Measurements from ENCODE around the gene SLC16A12. TPM values are rescaled to one million over a fixed set of nuclear protein-coding genes. Genes with fewer than 3 reads are reported as not detected.

Gene SLC16A12
- total RNA-seq, 1 experiment from 2014 or later, result 1.0 TPM

DNA sequence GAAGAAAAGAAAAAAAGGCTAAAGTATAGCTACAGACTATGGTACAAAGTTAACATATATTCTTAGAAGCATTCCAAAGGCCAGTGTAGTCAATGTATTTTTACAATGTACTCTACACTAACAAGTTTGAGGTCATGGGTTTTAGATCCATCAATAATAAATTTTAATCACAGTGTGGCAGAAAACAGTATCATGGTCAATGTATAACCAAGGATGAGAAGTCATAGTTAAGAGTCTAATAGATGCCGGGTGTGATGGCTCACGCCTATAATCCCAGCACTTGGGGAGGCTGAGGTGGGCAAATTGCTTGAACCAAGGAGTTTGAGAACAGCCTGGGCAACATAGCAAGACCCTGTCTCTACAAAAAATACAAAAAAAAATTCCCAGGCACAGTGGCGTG lies 53.1 kb downstream of the SLC16A12 start:
- Mint-ChIP-seq H3K4me3 (ENCODE audit: low read depth, unreplicated experiment) (no peak overlapping the region), H3K27ac (ENCODE audit: unreplicated experiment) (peak overlapping the region; percentile 54), H3K36me3 (ENCODE audit: insufficient read depth, unreplicated experiment) (no peaks in the 10 kb centered on the region), H3K9me3 (ENCODE audit: low read depth, unreplicated experiment) (peaks cover 2% of the 10 kb centered on the region), H3K4me1 (ENCODE audit: low read depth, unreplicated experiment) (peaks cover 41% of the 10 kb centered on the region), H3K27me3 (ENCODE audit: unreplicated experiment) (no peaks in the 10 kb centered on the region)
- BruUV-seq (replicated peaks), result no TSS peak
- no peak for DNase-seq
- intact Hi-C loops (cut with micrococcal nuclease; ENCODE audit: unreplicated experiment), result no loop called here
- CTCF ChIA-PET, result interaction anchor here (0.7 kb wide), 2 partner anchors 58 to 61 kb away, joined by 4 to 5 read pairs; no protein-coding TSS in a partner anchor
- TF ChIP-seq, protein P1, sequence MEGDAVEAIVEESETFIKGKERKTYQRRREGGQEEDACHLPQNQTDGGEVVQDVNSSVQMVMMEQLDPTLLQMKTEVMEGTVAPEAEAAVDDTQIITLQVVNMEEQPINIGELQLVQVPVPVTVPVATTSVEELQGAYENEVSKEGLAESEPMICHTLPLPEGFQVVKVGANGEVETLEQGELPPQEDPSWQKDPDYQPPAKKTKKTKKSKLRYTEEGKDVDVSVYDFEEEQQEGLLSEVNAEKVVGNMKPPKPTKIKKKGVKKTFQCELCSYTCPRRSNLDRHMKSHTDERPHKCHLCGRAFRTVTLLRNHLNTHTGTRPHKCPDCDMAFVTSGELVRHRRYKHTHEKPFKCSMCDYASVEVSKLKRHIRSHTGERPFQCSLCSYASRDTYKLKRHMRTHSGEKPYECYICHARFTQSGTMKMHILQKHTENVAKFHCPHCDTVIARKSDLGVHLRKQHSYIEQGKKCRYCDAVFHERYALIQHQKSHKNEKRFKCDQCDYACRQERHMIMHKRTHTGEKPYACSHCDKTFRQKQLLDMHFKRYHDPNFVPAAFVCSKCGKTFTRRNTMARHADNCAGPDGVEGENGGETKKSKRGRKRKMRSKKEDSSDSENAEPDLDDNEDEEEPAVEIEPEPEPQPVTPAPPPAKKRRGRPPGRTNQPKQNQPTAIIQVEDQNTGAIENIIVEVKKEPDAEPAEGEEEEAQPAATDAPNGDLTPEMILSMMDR (IDR thresholded peaks at IDR 0.05; ENCODE audit: unreplicated experiment), result no peak

DNA sequence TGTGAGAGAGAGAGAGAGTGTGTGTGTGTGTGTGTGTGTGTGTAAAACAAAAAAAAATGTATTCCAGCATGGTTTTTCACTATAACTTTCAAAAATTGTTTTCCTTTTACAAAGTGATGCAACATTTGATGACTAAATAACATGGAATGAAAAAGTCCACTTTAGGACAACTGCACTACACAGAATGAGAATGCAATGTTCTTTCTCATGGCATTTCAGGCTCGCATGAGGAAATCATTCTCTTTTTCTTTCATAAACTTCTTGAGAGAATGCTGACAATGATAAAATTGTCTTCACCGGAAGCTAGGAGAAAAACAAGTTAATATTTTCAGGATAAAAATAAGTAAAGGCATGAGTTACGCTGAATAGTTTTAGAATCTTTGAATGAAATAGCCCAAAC lies 53.7 kb downstream of the SLC16A12 start:
- H3K27me3 Mint-ChIP-seq (ENCODE audit: unreplicated experiment), result no peaks in the 10 kb centered on the region
- H3K36me3 Mint-ChIP-seq (ENCODE audit: insufficient read depth, unreplicated experiment), result no peaks in the 10 kb centered on the region
- intact Hi-C loops (cut with micrococcal nuclease; ENCODE audit: unreplicated experiment), result no loop called here
- no peak overlapping the region for H3K4me3 Mint-ChIP-seq (ENCODE audit: low read depth, unreplicated experiment)
- TF ChIP-seq, protein P1 (IDR thresholded peaks at IDR 0.05; ENCODE audit: unreplicated experiment), result no peak
- BruUV-seq (replicated peaks), result no TSS peak
- peak overlapping the region; percentile 54 for H3K27ac Mint-ChIP-seq (ENCODE audit: unreplicated experiment)
- peaks cover 41% of the 10 kb centered on the region for H3K4me1 Mint-ChIP-seq (ENCODE audit: low read depth, unreplicated experiment)
- H3K9me3 Mint-ChIP-seq (ENCODE audit: low read depth, unreplicated experiment), result peaks cover 2% of the 10 kb centered on the region
- no peak for DNase-seq
- CTCF ChIA-PET, result interaction anchor here (0.7 kb wide), 2 partner anchors 58 to 61 kb away, joined by 4 to 5 read pairs; no protein-coding TSS in a partner anchor

DNA sequence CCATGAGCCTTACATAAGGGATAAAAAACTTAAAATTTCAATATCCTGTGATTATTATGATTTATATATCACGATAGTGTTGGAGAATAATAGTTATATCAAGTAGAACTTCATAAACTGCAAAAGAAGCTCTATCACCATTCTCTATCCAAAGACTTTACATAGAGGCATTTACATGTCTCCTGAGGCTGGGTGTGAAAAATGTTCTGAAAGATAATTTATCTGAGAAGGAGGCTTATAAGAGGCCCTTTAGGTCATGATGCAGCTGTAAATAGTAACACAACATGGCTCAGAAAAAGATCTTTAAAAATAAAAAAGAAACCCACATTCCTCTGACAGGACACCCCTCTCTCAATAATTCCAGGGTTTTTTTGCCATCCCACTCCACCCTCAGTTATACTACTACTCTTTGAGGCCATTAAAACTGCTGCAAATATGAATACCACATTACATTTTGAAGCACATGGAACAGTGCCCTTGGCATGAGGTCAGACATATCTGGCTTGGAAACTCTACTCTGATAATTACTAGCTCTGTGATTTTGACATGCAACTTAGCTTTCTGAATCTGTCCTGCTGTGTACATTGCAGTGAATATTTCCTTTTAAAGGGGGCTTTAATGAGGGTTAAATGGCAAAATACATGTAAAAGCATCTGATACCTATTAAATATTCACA lies 55.5 kb downstream of the SLC16A12 start:
- Mint-ChIP-seq H3K9me3 (ENCODE audit: low read depth, unreplicated experiment) (no peaks in the 10 kb centered on the region), H3K4me3 (ENCODE audit: low read depth, unreplicated experiment) (no peak overlapping the region), H3K36me3 (ENCODE audit: insufficient read depth, unreplicated experiment) (no peaks in the 10 kb centered on the region), H3K27ac (ENCODE audit: unreplicated experiment) (no peak overlapping the region), H3K27me3 (ENCODE audit: unreplicated experiment) (no peaks in the 10 kb centered on the region), H3K4me1 (ENCODE audit: low read depth, unreplicated experiment) (peaks cover 41% of the 10 kb centered on the region)
- intact Hi-C loops (cut with micrococcal nuclease; ENCODE audit: unreplicated experiment), result no loop called here
- no TSS peak for BruUV-seq (replicated peaks)
- CTCF ChIA-PET, result no interaction called here
- TF ChIP-seq, protein P1 (IDR thresholded peaks at IDR 0.05; ENCODE audit: unreplicated experiment), result no peak
- no peak for DNase-seq

DNA sequence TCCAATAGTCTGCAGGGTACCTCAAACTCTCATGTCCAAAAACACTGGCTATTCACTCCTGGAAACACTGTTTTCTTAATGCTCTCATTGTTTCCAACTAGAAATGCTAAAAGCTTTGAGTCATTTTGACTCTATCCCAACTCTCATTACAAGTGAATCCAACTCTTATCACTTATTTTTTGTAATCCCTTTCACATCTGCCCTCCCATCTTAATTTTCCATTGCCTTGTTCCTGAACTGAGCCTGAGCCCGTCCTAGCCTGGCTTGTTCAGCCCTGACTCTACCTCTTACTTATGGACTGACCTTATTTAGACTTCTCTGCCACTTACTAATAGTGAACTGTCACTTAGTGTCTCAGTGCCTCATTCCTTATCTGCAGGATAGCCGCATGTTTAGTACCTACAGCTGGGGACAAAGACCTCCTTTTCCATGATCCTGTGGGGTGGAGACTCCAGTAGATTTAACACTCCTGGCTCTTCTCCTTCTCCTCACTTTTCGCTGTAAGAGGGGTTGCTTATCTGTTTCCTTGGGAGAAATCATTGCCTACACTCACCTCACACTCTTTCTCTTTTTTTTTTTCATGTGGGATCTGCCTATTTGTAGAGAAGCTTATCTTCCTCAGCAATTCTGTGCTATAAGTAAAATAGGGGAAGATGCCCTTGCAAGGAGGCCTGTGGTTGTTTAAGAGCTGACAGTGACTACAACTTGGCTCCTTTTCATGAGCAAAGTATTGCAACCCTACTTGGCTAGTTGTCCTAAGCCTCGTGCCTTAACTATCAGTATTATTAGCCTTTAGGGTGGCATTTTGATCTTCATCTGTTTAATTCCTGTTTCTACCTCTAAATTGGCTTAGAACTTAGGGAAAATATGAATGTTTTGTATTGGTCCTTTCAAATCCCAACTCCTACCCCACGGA lies 56.4 kb downstream of the SLC16A12 start:
- H3K36me3 Mint-ChIP-seq (ENCODE audit: insufficient read depth, unreplicated experiment), result no peaks in the 10 kb centered on the region
- no TSS peak for BruUV-seq (replicated peaks)
- DNase-seq, result no peak
- TF ChIP-seq, protein P1 (IDR thresholded peaks at IDR 0.05; ENCODE audit: unreplicated experiment), result no peak
- H3K9me3 Mint-ChIP-seq (ENCODE audit: low read depth, unreplicated experiment), result no peaks in the 10 kb centered on the region
- intact Hi-C loops (cut with micrococcal nuclease; ENCODE audit: unreplicated experiment), result no loop called here
- CTCF ChIA-PET, result no interaction called here
- H3K27me3 Mint-ChIP-seq (ENCODE audit: unreplicated experiment), result no peaks in the 10 kb centered on the region
- peaks cover 46% of the 10 kb centered on the region for H3K4me1 Mint-ChIP-seq (ENCODE audit: low read depth, unreplicated experiment)
- H3K4me3 Mint-ChIP-seq (ENCODE audit: low read depth, unreplicated experiment), result no peak overlapping the region
- H3K27ac Mint-ChIP-seq (ENCODE audit: unreplicated experiment), result peak overlapping the region; percentile 41
